Measurements from ENCODE around the gene CARD6. TPM values are rescaled to one million over a fixed set of nuclear protein-coding genes. Genes with fewer than 3 reads are reported as not detected.
A peak's percentile ranks its signal among the peaks of the same experiment; 100 is the strongest.

CARD6 gene
- total and polyA plus RNA-seq, 2 of the 13 experiments (the other 11 are each of a cell fraction or from before 2014, with no cell fraction given), result 0.33 to 1.4 TPM

- TF ChIP-seq GMEB1 (CRISPR knock-in tag; IDR thresholded peaks at IDR 0.05; ENCODE audit: borderline replicate concordance), result peak; percentile 96
- TF ChIP-seq ATF3 (CRISPR knock-in tag; IDR thresholded peaks at IDR 0.05), result peak; percentile 37; the same call in 1 of the 2 replicates
- peak; percentile 98 for TF ChIP-seq REPIN1 (CRISPR knock-in tag; IDR thresholded peaks at IDR 0.05; ENCODE audit: borderline replicate concordance, low read depth)
- TF ChIP-seq ZNF782 (CRISPR knock-in tag; IDR thresholded peaks at IDR 0.05; ENCODE audit: borderline replicate concordance), result 0 out of 2 replicates have a peak, but pooled peaks have one; percentile 42
- TF ChIP-seq XRCC5 (optimal IDR thresholded peaks at IDR 0.05; ENCODE audit: low read length), result peak; percentile 100
- TF ChIP-seq ZNF792 (CRISPR knock-in tag; IDR thresholded peaks at IDR 0.05), result peak; percentile 97
- TF ChIP-seq MAFK (conservative IDR thresholded peaks at IDR 0.05 in 1 of 2, IDR thresholded peaks at IDR 0.05 in 1 of 2; ENCODE audit: low read length in 2 of 2), result no peak
- no peak; the same call in 1 of the 2 replicates for TF ChIP-seq TRAFD1 (CRISPR knock-in tag; IDR thresholded peaks at IDR 0.05; ENCODE audit: borderline replicate concordance)
- TF ChIP-seq ATRX (CRISPR knock-in tag; IDR thresholded peaks at IDR 0.05; ENCODE audit: borderline replicate concordance), result no peak
- no peak for TF ChIP-seq ZBTB3 (CRISPR knock-in tag; IDR thresholded peaks at IDR 0.05; ENCODE audit: borderline replicate concordance, low read depth)
- 0 out of 2 replicates have a peak, but pooled peaks have one; percentile 61 for TF ChIP-seq CENPBD1 (CRISPR knock-in tag; IDR thresholded peaks at IDR 0.05; ENCODE audit: borderline replicate concordance, low read depth)
- TF ChIP-seq HMGXB3 (CRISPR knock-in tag; IDR thresholded peaks at IDR 0.05; ENCODE audit: borderline replicate concordance), result peak; percentile 93; the same call in 1 of the 2 replicates
- TF ChIP-seq DNMT3B (CRISPR knock-in tag; conservative IDR thresholded peaks at IDR 0.05), result peak; percentile 69; the same call in 1 of the 2 replicates
- no peak for TF ChIP-seq GFI1 (CRISPR knock-in tag; IDR thresholded peaks at IDR 0.05; ENCODE audit: borderline replicate concordance)
- TF ChIP-seq TIGD3 (CRISPR knock-in tag; IDR thresholded peaks at IDR 0.05; ENCODE audit: borderline replicate concordance), result peak; percentile 62
- no peak for TF ChIP-seq ZFP36 (IDR thresholded peaks at IDR 0.05; ENCODE audit: borderline replicate concordance, low read depth, low read length, partially characterized antibody)
These were observed 6.0 kb upstream of the CARD6 start, which contains the start of gene RPL37 (continued) for GRCh38 chr5:40834849-40835787.
